PC-9 (cell line): ENCODE results near the gene ZNF467. TPM values are rescaled to one million over a fixed set of nuclear protein-coding genes. Genes with fewer than 3 reads are reported as not detected.

Experiments used
- BruUV-seq: library from RNA; stranded (reverse); fragments of 400-500 nt; replicated peaks from 2 replicates; lab custom pipeline; 2021; lab: Mats Ljungman, UMichigan
- CTCF ChIA-PET: fragments of 300-600 bp; sonication (Branson Sonifier 250); formaldehyde crosslinking; loops from one replicate; lab custom pipeline; 2022; ENCODE audit warnings: antibody characterized with exemption; lab: Charles Lee
- POLR2A ChIA-PET: fragments of 300-600 bp; sonication (Branson Sonifier 250); formaldehyde crosslinking; loops from one replicate; lab custom pipeline; 2022; ENCODE audit warnings: antibody characterized with exemption; ENCODE audit not compliant: unreplicated experiment; lab: Charles Lee
- DNase-seq, 2 experiments: peaks; one replicate each; pipeline versions ENCODE4 v3.0.0 to v3.0.0-alpha.2; 2015 to 2022; ENCODE audit warnings: mixed read lengths in 1 of 2
- H2AFZ ChIP-seq: fragments of 200-600 bp; sonication (generic); 2 replicates; pipeline ENCODE4 v1.8.1; 2017; ENCODE audit warnings: antibody characterized with exemption
- H3F3A ChIP-seq: fragments of 200-600 bp; sonication (generic); 2 replicates; pipeline ENCODE4 v1.8.1; 2017; ENCODE audit warnings: antibody characterized with exemption, mild to moderate bottlenecking, low read depth; ENCODE audit not compliant: insufficient read depth
- H3K27ac ChIP-seq: fragments of 200-600 bp; sonication (generic); 2 replicates; pipeline ENCODE4 v1.6.1; 2016; ENCODE audit warnings: mixed run types
- H3K27me3 ChIP-seq: fragments of 200-600 bp; sonication (generic); 2 replicates; pipeline ENCODE4 v1.6.1; 2016; ENCODE audit warnings: low read depth, mixed run types; ENCODE audit not compliant: insufficient read depth
- H3K36me3 ChIP-seq: fragments of 200-600 bp; sonication (generic); 2 replicates; pipeline ENCODE4 v1.6.1; 2016; ENCODE audit warnings: low read depth, mixed run types
- H3K4me1 ChIP-seq: fragments of 200-600 bp; sonication (generic); replicated peaks from 2 replicates; pipeline ENCODE4 v1.6.1; 2016; ENCODE audit warnings: mixed run types; ENCODE audit not compliant: insufficient read depth
- H3K4me2 ChIP-seq: fragments of 200-600 bp; sonication (generic); 2 replicates; pipeline ENCODE4 v1.6.1; 2017; ENCODE audit warnings: mixed run types
- H3K4me3 ChIP-seq: fragments of 200-600 bp; sonication (generic); 2 replicates; pipeline ENCODE4 v1.6.1; 2016; ENCODE audit warnings: mixed run types
- H3K79me2 ChIP-seq: fragments of 200-600 bp; sonication (generic); 2 replicates; pipeline ENCODE4 v1.6.1; 2017; ENCODE audit warnings: low read depth, mixed run types
- H3K9me2 ChIP-seq: fragments of 200-600 bp; sonication (generic); 2 replicates; pipeline ENCODE4 v1.8.1; 2017; ENCODE audit warnings: mild to moderate bottlenecking; ENCODE audit not compliant: insufficient read depth
- H3K9me3 ChIP-seq: fragments of 200-600 bp; sonication (generic); 2 replicates; pipeline ENCODE4 v1.8.1; 2016; ENCODE audit warnings: low read depth; ENCODE audit not compliant: insufficient read depth
- H4K20me1 ChIP-seq: fragments of 200-600 bp; sonication (generic); 2 replicates; pipeline ENCODE4 v1.8.1; 2017; ENCODE audit not compliant: insufficient read depth
- EZH2 ChIP-seq: fragments of 200-600 bp; sonication (generic); IDR thresholded peaks from 2 replicates; pipeline ENCODE4 v1.8.0; 2017; ENCODE audit warnings: antibody characterized with exemption, low read depth
- intact Hi-C: fragments of 100-400 bp; cut with micrococcal nuclease; formaldehyde crosslinking; loops from one replicate; pipeline ENCODE4 v1.10.0; 2022; ENCODE audit not compliant: unreplicated experiment
- total RNA-seq: library from RNA; stranded (reverse); gene quantifications from 2 replicates; pipeline ENCODE4 v1.2.3, GENCODE V29; 2021
- TF ChIP-seq, protein P1 (sequence below): fragments of 200-600 bp; sonication (generic); conservative IDR thresholded peaks from 2 replicates; pipeline ENCODE4 v1.6.1; 2017; ENCODE audit warnings: mixed run types, antibody characterized with exemption, mild to moderate bottlenecking, moderate library complexity

ZNF467 gene
- total RNA-seq, 1 experiment from 2014 or later: 6.6 TPM

DNA sequence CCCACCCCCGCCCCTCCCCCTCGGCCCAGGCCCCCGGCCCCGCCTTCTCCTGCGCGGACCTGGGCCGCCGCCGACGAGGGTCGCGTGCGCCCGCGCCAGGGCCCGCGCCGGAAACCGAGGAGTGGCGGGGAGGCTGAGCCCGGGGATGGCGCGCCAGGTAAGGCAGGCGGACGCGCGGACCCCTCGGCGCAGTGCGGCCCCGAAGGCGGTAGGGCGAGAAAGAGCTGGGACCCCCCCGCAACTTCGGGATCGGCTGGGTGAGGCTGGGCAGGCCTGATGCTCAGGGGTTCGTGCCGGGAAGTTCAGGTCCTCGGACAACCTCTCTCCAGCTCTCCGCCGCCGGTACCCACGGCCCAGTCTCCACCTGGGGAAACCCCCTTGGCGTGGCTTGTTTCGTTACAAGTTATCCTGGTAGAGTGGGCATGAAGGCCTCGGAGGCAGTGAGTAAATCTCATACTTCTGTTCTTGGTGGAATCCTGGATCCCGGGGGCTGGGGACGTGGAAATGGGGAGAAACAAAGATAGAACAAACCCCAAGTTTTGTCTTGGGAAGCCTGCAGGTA lies 58.4 kb downstream of the ZNF467 start:
- TF ChIP-seq EZH2: no peak
- TF ChIP-seq, protein P1, sequence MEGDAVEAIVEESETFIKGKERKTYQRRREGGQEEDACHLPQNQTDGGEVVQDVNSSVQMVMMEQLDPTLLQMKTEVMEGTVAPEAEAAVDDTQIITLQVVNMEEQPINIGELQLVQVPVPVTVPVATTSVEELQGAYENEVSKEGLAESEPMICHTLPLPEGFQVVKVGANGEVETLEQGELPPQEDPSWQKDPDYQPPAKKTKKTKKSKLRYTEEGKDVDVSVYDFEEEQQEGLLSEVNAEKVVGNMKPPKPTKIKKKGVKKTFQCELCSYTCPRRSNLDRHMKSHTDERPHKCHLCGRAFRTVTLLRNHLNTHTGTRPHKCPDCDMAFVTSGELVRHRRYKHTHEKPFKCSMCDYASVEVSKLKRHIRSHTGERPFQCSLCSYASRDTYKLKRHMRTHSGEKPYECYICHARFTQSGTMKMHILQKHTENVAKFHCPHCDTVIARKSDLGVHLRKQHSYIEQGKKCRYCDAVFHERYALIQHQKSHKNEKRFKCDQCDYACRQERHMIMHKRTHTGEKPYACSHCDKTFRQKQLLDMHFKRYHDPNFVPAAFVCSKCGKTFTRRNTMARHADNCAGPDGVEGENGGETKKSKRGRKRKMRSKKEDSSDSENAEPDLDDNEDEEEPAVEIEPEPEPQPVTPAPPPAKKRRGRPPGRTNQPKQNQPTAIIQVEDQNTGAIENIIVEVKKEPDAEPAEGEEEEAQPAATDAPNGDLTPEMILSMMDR: no peak
- peak overlapping the region; percentile 93 for H2AFZ ChIP-seq
- BruUV-seq: no TSS peak
- peaks cover 9% of the 10 kb centered on the region for H3K4me1 ChIP-seq
- H3K27me3 ChIP-seq: no peaks in the 10 kb centered on the region
- peak overlapping the region; percentile 92 for H3K4me2 ChIP-seq
- H3K27ac ChIP-seq: no peak overlapping the region
- H3F3A ChIP-seq: no peaks in the 10 kb centered on the region
- intact Hi-C loops: loop anchor here (1.0 to 10.0 kb wide), 2 partner anchors 24 to 90 kb away; no protein-coding TSS in a partner anchor
- H3K9me3 ChIP-seq: peaks cover 23% of the 10 kb centered on the region
- no peaks in the 10 kb centered on the region for H3K36me3 ChIP-seq
- no peaks in the 10 kb centered on the region for H3K9me2 ChIP-seq
- ChIA-PET POLR2A (interaction anchor here (0.6 kb wide), 1 partner anchor 1654 kb away, joined by 6 read pairs; no protein-coding TSS in a partner anchor), CTCF (interaction anchor here (1.5 kb wide), 1 partner anchor 52 kb away, joined by 6 read pairs; no protein-coding TSS in a partner anchor)
- DNase-seq: no peak
- H3K4me3 ChIP-seq: peak overlapping the region; percentile 76
- H3K79me2 ChIP-seq: no peaks in the 10 kb centered on the region; the same call in 1 of the 2 replicates
- H4K20me1 ChIP-seq: no peaks in the 10 kb centered on the region

Other genes with a start within 250 kb of the ZNF467 start
- gene ZNF862, start 64.8 kb upstream of the ZNF467 start, total RNA-seq: 42.4 and 43.6 TPM in 2 replicates
- gene ATP6V0E2, start 100.4 kb upstream of the ZNF467 start, total RNA-seq: 35.6 and 40.7 TPM in 2 replicates